SJSA1 (cell line): ENCODE measurements around the gene PACRG. TPM values are rescaled to one million over a fixed set of nuclear protein-coding genes. Genes with fewer than 3 reads are reported as not detected.

Experiments
- DNase-seq, 2 experiments: peaks; one replicate each; pipeline ENCODE4 v3.0.0-alpha.2; 2015 to 2020; ENCODE audit warnings: low spot score in 2 of 2, low read depth in 1 of 2
- H3K27ac ChIP-seq: fragments of 250-450 bp; sonication (Bioruptor Pico); 2 replicates; pipeline ENCODE4 v1.5.1; 2020; ENCODE audit warnings: mild to moderate bottlenecking, moderate library complexity
- H3K27me3 ChIP-seq: fragments of 250-450 bp; sonication (Bioruptor Pico); replicated peaks from 2 replicates; pipeline ENCODE4 v1.5.1; 2020; ENCODE audit warnings: mild to moderate bottlenecking, moderate library complexity
- H3K36me3 ChIP-seq: fragments of 250-450 bp; sonication (Bioruptor Pico); 2 replicates; pipeline ENCODE4 v1.5.1; 2020; ENCODE audit warnings: mild to moderate bottlenecking
- H3K4me1 ChIP-seq: fragments of 250-450 bp; sonication (Bioruptor Pico); replicated peaks from 2 replicates; pipeline ENCODE4 v1.6.1; 2021; ENCODE audit warnings: mild to moderate bottlenecking
- H3K4me3 ChIP-seq: fragments of 250-450 bp; sonication (Bioruptor Pico); 2 replicates; pipeline ENCODE4 v1.5.1; 2020; ENCODE audit warnings: mild to moderate bottlenecking
- H3K9me3 ChIP-seq: fragments of 250-450 bp; sonication (Bioruptor Pico); replicated peaks from 2 replicates; pipeline ENCODE4 v1.5.1; 2020; ENCODE audit warnings: mild to moderate bottlenecking
- total RNA-seq: library from RNA; depleted of rRNA; stranded (reverse); fragments of >200 nt; shearing (Covaris generic); gene quantifications from 2 replicates; pipeline ENCODE4 v1.2.3, GENCODE V29; 2014

The PACRG gene
- total RNA-seq, 1 experiment from 2014 or later = not detected

- no peaks in the 10 kb centered on the region for H3K27me3 ChIP-seq
- H3K4me3 ChIP-seq = no peak overlapping the region
- no peak overlapping the region for H3K27ac ChIP-seq
- H3K4me1 ChIP-seq = no peaks in the 10 kb centered on the region
- H3K9me3 ChIP-seq = no peaks in the 10 kb centered on the region
- H3K36me3 ChIP-seq = no peaks in the 10 kb centered on the region
- no peak for DNase-seq
Observed at GRCh38 chr6:163057260-163057659, 329.5 kb downstream of the PACRG start.

DNA sequence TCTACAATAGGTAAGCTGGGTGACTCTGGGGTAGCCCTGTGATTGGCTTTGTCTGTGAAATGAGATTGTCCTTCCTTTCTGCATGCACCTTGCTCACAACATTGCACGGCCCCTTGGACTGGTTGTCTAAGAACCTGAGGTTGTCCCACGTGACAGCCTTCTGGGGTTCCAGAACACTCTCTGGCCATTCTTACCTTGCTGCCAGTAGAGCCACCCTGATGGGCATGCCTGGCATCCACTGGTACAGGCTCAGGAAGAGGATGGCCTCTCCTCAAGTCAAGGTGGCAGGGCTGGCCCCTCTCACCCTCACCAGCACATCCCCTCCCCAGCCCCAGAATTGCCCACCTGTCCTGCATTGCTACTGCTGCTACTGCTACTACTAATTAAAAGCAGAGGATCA lies 335.0 kb downstream of the PACRG start:
- no peaks in the 10 kb centered on the region for H3K36me3 ChIP-seq
- DNase-seq = no peak
- H3K4me3 ChIP-seq = no peak overlapping the region
- H3K27ac ChIP-seq = no peak overlapping the region
- H3K4me1 ChIP-seq = no peaks in the 10 kb centered on the region
- H3K27me3 ChIP-seq = no peaks in the 10 kb centered on the region
- H3K9me3 ChIP-seq = no peaks in the 10 kb centered on the region

DNA sequence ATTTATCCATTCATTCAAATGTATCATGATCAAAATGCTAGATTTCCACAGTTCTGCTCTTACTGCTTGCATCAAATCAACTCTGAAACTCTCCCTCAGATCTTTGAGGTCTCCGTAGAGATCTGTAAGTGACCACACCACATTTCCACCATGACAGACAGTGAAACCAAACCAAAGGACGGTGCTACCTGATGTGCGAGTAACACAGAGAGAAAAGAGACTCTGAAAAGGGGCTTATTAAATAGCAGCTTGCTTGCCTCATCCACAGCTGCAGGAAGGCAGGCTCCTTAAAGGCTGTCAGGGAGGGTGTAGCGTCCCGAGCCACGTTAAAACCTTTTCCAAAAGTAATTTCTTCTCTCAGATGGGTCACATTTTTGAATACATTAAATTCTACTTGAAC lies 335.8 kb downstream of the PACRG start:
- Histone ChIP-seq H3K27me3 (no peaks in the 10 kb centered on the region), H3K36me3 (no peaks in the 10 kb centered on the region), H3K27ac (no peak overlapping the region), H3K9me3 (no peaks in the 10 kb centered on the region), H3K4me3 (no peak overlapping the region), H3K4me1 (no peaks in the 10 kb centered on the region)
- no peak for DNase-seq

DNA sequence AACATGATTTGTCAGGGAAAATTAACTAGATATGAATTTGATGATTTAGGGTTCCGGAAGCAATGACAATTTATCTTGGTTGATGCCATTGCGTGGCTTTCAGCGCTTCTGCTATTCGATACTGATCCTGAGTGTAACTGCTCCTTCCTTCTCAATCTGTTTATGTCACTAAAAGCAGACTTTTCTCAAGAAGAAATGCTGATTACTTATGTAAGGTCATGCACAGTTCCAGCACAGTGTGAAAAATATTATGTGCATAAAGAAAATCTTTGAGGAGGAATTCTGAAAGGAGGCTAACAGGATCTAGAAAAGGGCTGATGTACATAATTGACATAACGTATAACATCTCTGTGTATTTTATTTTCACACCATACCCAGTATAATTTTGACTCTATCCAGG lies 336.6 kb downstream of the PACRG start:
- Histone ChIP-seq H3K27me3 (no peaks in the 10 kb centered on the region), H3K4me3 (no peak overlapping the region)

GRCh38 chr6:163066200-163066599 lies 338.4 kb downstream of the PACRG start:
- H3K27ac ChIP-seq = no peak overlapping the region
- no peak for DNase-seq
- H3K27me3 ChIP-seq = no peaks in the 10 kb centered on the region

More for the DNA sequence above, 336.6 kb downstream of the PACRG start:
- no peak overlapping the region for H3K27ac ChIP-seq
- no peaks in the 10 kb centered on the region for H3K4me1 ChIP-seq
- no peaks in the 10 kb centered on the region for H3K36me3 ChIP-seq
- DNase-seq = no peak
- no peaks in the 10 kb centered on the region for H3K9me3 ChIP-seq

GRCh38 chr6:163077134-163077533 lies 349.4 kb downstream of the PACRG start:
- no peaks in the 10 kb centered on the region for H3K27me3 ChIP-seq
- no peaks in the 10 kb centered on the region for H3K9me3 ChIP-seq
- H3K4me1 ChIP-seq = no peaks in the 10 kb centered on the region
- no peak overlapping the region for H3K4me3 ChIP-seq
- no peak for DNase-seq
- H3K27ac ChIP-seq = no peak overlapping the region
- H3K36me3 ChIP-seq = no peaks in the 10 kb centered on the region

More at GRCh38 chr6:163066200-163066599, 338.4 kb downstream of the PACRG start:
- H3K36me3 ChIP-seq = no peaks in the 10 kb centered on the region
- H3K4me1 ChIP-seq = no peaks in the 10 kb centered on the region
- H3K4me3 ChIP-seq = no peak overlapping the region
- no peaks in the 10 kb centered on the region for H3K9me3 ChIP-seq

GRCh38 chr6:163078712-163079111 lies 350.9 kb downstream of the PACRG start:
- DNase-seq = no peak
- Histone ChIP-seq H3K4me3 (no peak overlapping the region), H3K9me3 (no peaks in the 10 kb centered on the region), H3K27me3 (no peaks in the 10 kb centered on the region), H3K4me1 (no peaks in the 10 kb centered on the region), H3K27ac (no peak overlapping the region), H3K36me3 (no peaks in the 10 kb centered on the region)

DNA sequence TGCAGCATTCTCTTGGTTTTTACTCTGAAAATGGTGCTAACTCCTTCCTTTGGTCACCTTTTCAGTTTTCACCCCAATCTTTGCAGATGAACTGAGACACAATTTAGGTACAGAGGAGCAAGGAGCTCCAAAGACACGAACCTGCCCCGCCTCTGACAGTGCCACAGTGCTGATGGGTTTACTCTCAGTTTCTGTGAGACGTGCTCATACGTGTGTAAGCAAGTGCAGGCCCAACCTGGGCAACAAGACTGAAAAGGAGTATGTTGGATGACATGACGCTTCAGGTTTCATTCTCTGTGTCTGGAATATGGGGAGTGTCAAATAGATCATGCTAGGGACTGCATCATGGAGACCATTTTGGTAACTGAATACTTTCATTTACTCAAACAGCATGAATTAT lies 352.5 kb downstream of the PACRG start:
- DNase-seq = no peak
- H3K9me3 ChIP-seq = no peaks in the 10 kb centered on the region
- H3K27me3 ChIP-seq = no peaks in the 10 kb centered on the region
- H3K27ac ChIP-seq = no peak overlapping the region
- H3K36me3 ChIP-seq = no peaks in the 10 kb centered on the region
- H3K4me3 ChIP-seq = no peak overlapping the region
- H3K4me1 ChIP-seq = no peaks in the 10 kb centered on the region

GRCh38 chr6:163083141-163083540 lies 355.4 kb downstream of the PACRG start:
- H3K4me3 ChIP-seq = no peak overlapping the region
- no peaks in the 10 kb centered on the region for H3K4me1 ChIP-seq
- H3K36me3 ChIP-seq = no peaks in the 10 kb centered on the region
- no peak overlapping the region for H3K27ac ChIP-seq
- H3K9me3 ChIP-seq = no peaks in the 10 kb centered on the region
- DNase-seq = no peak
- H3K27me3 ChIP-seq = no peaks in the 10 kb centered on the region

- Histone ChIP-seq H3K27me3 (no peaks in the 10 kb centered on the region), H3K4me1 (no peaks in the 10 kb centered on the region), H3K4me3 (no peak overlapping the region), H3K9me3 (no peaks in the 10 kb centered on the region), H3K27ac (no peak overlapping the region), H3K36me3 (no peaks in the 10 kb centered on the region)
- no peak for DNase-seq
Observed at GRCh38 chr6:163085426-163085825, 357.7 kb downstream of the PACRG start.

- H3K9me3 ChIP-seq = no peaks in the 10 kb centered on the region
- no peaks in the 10 kb centered on the region for H3K4me1 ChIP-seq
- no peak overlapping the region for H3K27ac ChIP-seq
- H3K27me3 ChIP-seq = no peaks in the 10 kb centered on the region
- no peak for DNase-seq
- no peaks in the 10 kb centered on the region for H3K36me3 ChIP-seq
- no peak overlapping the region for H3K4me3 ChIP-seq
Observed at GRCh38 chr6:163085861-163086623, 358.3 kb downstream of the PACRG start.

DNA sequence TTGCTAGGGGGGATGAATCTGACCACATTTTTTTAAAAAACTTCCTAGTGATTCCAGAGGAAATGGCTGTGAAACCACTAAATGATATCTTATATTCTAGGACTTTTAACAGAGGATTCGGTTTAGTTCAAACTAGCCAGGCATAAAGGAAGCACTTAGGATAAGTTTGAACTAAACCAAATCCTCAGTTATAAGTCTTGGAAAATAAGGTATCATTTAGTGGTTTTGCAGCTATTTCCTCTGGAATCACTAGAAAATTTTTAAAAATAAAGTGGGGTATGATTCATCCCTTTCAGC lies 358.8 kb downstream of the PACRG start:
- Histone ChIP-seq H3K36me3 (no peaks in the 10 kb centered on the region), H3K27me3 (no peaks in the 10 kb centered on the region), H3K4me3 (no peak overlapping the region), H3K9me3 (no peaks in the 10 kb centered on the region), H3K27ac (no peak overlapping the region), H3K4me1 (no peaks in the 10 kb centered on the region)
- no peak for DNase-seq

DNA sequence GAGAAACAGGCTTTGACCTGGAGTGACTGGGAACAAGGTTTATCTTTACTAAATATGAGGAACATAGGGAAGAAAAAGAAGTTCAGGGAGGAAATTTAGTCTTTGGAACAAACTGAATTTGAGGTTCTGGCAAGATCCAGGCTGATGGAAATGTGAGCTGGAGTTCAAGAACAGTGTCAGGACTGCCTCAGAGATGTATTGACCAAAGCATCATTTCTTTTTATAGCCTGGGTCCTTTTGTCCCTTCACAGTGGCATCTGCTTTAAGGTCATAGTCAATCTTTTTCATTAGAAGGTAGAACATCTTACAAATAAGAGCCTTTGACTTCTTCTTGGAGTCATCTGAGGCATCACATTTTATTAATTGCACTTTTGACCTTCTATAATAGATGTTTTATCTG lies 360.2 kb downstream of the PACRG start:
- H3K36me3 ChIP-seq = no peaks in the 10 kb centered on the region
- no peak for DNase-seq
- no peaks in the 10 kb centered on the region for H3K9me3 ChIP-seq
- H3K27ac ChIP-seq = no peak overlapping the region
- H3K4me1 ChIP-seq = no peaks in the 10 kb centered on the region
- H3K27me3 ChIP-seq = no peaks in the 10 kb centered on the region
- no peak overlapping the region for H3K4me3 ChIP-seq

- no peak for DNase-seq
- no peaks in the 10 kb centered on the region for H3K4me1 ChIP-seq
- no peak overlapping the region for H3K27ac ChIP-seq
- no peaks in the 10 kb centered on the region for H3K36me3 ChIP-seq
- H3K9me3 ChIP-seq = no peaks in the 10 kb centered on the region
- no peaks in the 10 kb centered on the region for H3K27me3 ChIP-seq
- no peak overlapping the region for H3K4me3 ChIP-seq
Observed at GRCh38 chr6:163092876-163093275, 365.1 kb downstream of the PACRG start.

DNA sequence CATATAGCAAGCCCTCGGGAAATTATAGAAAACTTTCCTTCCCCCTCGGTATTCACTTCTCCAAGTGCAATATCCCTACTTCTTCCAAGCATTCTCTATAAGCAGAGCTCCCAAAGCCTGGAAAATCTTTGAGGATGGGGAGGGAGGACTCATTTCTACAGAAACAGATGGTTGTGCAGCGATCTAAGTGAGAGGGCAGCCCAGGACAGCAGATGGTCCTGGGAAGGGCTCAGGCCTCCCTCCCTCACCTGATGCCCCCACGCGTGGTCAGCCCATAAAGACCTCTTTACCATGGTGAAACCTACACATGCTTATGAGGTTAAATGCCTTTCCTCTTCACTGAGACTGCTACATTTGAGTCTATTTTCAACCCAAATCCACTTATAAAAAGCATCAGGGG lies 367.1 kb downstream of the PACRG start:
- H3K4me1 ChIP-seq = no peaks in the 10 kb centered on the region
- no peak overlapping the region for H3K4me3 ChIP-seq
- no peaks in the 10 kb centered on the region for H3K36me3 ChIP-seq
- DNase-seq = no peak
- no peaks in the 10 kb centered on the region for H3K27me3 ChIP-seq
- H3K9me3 ChIP-seq = no peaks in the 10 kb centered on the region; the same call in 1 of the 2 replicates
- no peak overlapping the region for H3K27ac ChIP-seq
